Keratinocyte (primary cell): ENCODE data around the gene KDM4B. TPM values are rescaled to one million over a fixed set of nuclear protein-coding genes. Genes with fewer than 3 reads are reported as not detected.

Experiments used
- DNase-seq: peaks from one replicate; pipeline ENCODE4 v3.0.0-alpha.2; 2011; ENCODE audit warnings: low read depth, missing footprints, low spot score
- FAIRE-seq: peaks from 2 replicates; lab custom pipeline; 2011; peaks lifted over from hg19 to GRCh38; lab: Jason Lieb, UNC
- H2AFZ ChIP-seq: 2 replicates; pipeline ENCODE4 v1.6.0; 2012; ENCODE audit warnings: low read length, control low read depth, inconsistent platforms; ENCODE audit not compliant: control insufficient read depth
- H3K27ac ChIP-seq: 2 replicates; pipeline ENCODE4 v1.5.1; 2011; ENCODE audit warnings: low read length; ENCODE audit not compliant: control insufficient read depth, insufficient read depth
- H3K27me3 ChIP-seq: 3 replicates; pipeline ENCODE4 v1.6.0; 2011; ENCODE audit warnings: low read length; ENCODE audit not compliant: control insufficient read depth, insufficient read depth; ENCODE audit errors: extremely low read depth
- H3K36me3 ChIP-seq, 2 experiments: 2 replicates in 1 of 2; 3 replicates in 1 of 2; pipeline ENCODE4 v1.5.1; 2011; ENCODE audit warnings: low read length in 2 of 2, mild to moderate bottlenecking in 1 of 2; ENCODE audit not compliant: control insufficient read depth in 2 of 2, insufficient read depth in 2 of 2; ENCODE audit errors: extremely low read depth in 1 of 2
- H3K4me1 ChIP-seq: 3 replicates; pipeline ENCODE4 v1.5.1; 2011; ENCODE audit warnings: low read length; ENCODE audit not compliant: control insufficient read depth, insufficient read depth; ENCODE audit errors: extremely low read depth
- H3K4me2 ChIP-seq: 3 replicates; pipeline ENCODE4 v1.6.0; 2011; ENCODE audit warnings: low read depth, low read length; ENCODE audit not compliant: control insufficient read depth, insufficient read depth; ENCODE audit errors: extremely low read depth
- H3K4me3 ChIP-seq, 3 experiments: fragments of 200-600 bp in 1 of 3; sonication (generic) in 1 of 3; 2 replicates in 2 of 3; 3 replicates in 1 of 3; pipeline ENCODE4 v1.5.1; 2011 to 2016; ENCODE audit warnings: low read length in 3 of 3, mild to moderate bottlenecking in 3 of 3, control low read depth in 2 of 3, inconsistent platforms in 1 of 3, low read depth in 1 of 3, mixed read lengths in 1 of 3, mixed run types in 1 of 3, moderate library complexity in 1 of 3; ENCODE audit not compliant: control insufficient read depth in 2 of 3, insufficient read depth in 2 of 3; ENCODE audit errors: extremely low read depth in 1 of 3
- H3K79me2 ChIP-seq: 2 replicates; pipeline ENCODE4 v1.6.0; 2012; ENCODE audit warnings: low read length; ENCODE audit not compliant: control insufficient read depth, insufficient read depth
- H3K9ac ChIP-seq: 3 replicates; pipeline ENCODE4 v1.6.0; 2011; ENCODE audit warnings: low read length; ENCODE audit not compliant: control insufficient read depth, insufficient read depth; ENCODE audit errors: extremely low read depth
- H3K9me1 ChIP-seq: 3 replicates; pipeline ENCODE4 v1.6.0; 2011; ENCODE audit warnings: low read length; ENCODE audit not compliant: control insufficient read depth, insufficient read depth; ENCODE audit errors: extremely low read depth
- H3K9me3 ChIP-seq: 2 replicates; pipeline ENCODE4 v1.5.1; 2012; ENCODE audit warnings: low read depth, low read length; ENCODE audit not compliant: control insufficient read depth
- H4K20me1 ChIP-seq: 3 replicates; pipeline ENCODE4 v1.6.0; 2011; ENCODE audit warnings: low read length; ENCODE audit not compliant: control insufficient read depth, insufficient read depth; ENCODE audit errors: extremely low read depth
- EZH2 ChIP-seq: IDR thresholded peaks from one replicate; pipeline ENCODE4 v1.6.1; 2012; ENCODE audit warnings: inconsistent platforms, mild to moderate bottlenecking, low read length, moderate library complexity
- dilution Hi-C: fragments of 300-500 bp; cut with MboI; formaldehyde crosslinking; loops from one replicate; pipeline ENCODE4 v1.7.0; 2020; ENCODE audit warnings: low sequenced_read_pairs; ENCODE audit not compliant: extremely low pct_ligation_motif_present
- polyA plus RNA-seq, 5 experiments: library from polyadenylated mRNA; depleted of rRNA in 3 of 5; stranded (reverse) in 3 of 5; stranded (forward) in 1 of 5; unstranded in 1 of 5; fragments of >200 nt; gene quantifications; 1 replicate in 1 of 5; 2 replicates in 3 of 5; 3 replicates in 1 of 5; pipeline versions ENCODE4 v1.2.1 to v1.2.3, GENCODE V29; 2011 to 2012; ENCODE audit warnings: missing spikeins in 2 of 5, low read depth in 1 of 5, low replicate concordance in 1 of 5
- TF ChIP-seq, protein P1 (sequence below), 3 experiments: IDR thresholded peaks in 1 of 3; conservative IDR thresholded peaks in 1 of 3; optimal IDR thresholded peaks in 1 of 3; 2 replicates in 2 of 3; 3 replicates in 1 of 3; pipeline versions ENCODE3 to v1.5.1; 2011; ENCODE audit warnings: low read length in 3 of 3, mild to moderate bottlenecking in 3 of 3, moderate library complexity in 2 of 3, control low read depth in 1 of 3, inconsistent platforms in 1 of 3; ENCODE audit not compliant: insufficient read depth in 2 of 3; ENCODE audit errors: extremely low read depth in 1 of 3

Gene KDM4B
- polyA plus RNA-seq, 1 donor (not counting 4 experiments of a cell fraction or from before 2014, with no cell fraction given): 6.2 TPM

DNA sequence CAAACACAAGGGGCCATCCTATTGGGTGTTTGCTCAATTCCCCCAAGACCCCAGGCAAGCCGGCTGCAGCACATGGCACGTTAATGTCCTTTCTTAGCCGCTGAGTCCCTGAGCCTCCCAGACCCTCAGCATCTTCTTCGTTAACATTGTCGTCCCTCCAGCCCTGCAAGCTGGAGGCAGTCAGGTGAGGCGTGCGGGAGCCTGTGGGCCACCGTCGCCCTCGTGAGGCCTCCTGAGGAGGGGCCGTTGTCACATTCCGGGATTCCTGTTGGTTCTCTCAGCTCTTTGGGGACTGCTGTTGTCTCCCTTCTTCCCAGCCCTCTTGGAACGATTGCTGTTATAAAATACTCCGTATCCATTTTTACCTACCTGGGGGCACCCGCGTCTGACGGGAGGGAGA is 140.6 kb downstream of the KDM4B start:
- FAIRE-seq: no peak

DNA sequence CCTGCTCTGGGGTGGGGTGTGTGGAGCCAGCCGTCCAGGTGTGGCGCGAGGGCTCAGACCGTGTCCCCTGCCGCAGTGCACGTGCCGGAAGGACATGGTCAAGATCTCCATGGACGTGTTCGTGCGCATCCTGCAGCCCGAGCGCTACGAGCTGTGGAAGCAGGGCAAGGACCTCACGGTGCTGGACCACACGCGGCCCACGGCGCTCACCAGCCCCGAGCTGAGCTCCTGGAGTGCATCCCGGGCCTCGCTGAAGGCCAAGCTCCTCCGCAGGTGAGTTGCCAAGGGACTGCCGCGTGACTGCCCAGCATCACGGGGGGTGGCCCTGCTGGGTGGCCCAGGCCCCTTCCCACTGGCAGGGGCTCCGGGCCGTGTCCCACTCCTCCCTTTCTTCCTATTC is 141.6 kb downstream of the KDM4B start:
- Histone ChIP-seq H3K79me2 (no peaks in the 10 kb centered on the region), H3K27me3 (no peaks in the 10 kb centered on the region), H3K36me3 (peaks cover 12 to 27% of the 10 kb centered on the region in 2 experiments), H3K27ac (no peak overlapping the region), H3K9me3 (no peaks in the 10 kb centered on the region), H3K4me1 (no peaks in the 10 kb centered on the region), H3K9ac (no peak overlapping the region), H2AFZ (no peak overlapping the region), H3K4me3 (no peak overlapping the region), H3K9me1 (no peaks in the 10 kb centered on the region), H4K20me1 (peaks cover 2% of the 10 kb centered on the region), H3K4me2 (no peak overlapping the region)
- TF ChIP-seq EZH2: no peak
- TF ChIP-seq, protein P1, sequence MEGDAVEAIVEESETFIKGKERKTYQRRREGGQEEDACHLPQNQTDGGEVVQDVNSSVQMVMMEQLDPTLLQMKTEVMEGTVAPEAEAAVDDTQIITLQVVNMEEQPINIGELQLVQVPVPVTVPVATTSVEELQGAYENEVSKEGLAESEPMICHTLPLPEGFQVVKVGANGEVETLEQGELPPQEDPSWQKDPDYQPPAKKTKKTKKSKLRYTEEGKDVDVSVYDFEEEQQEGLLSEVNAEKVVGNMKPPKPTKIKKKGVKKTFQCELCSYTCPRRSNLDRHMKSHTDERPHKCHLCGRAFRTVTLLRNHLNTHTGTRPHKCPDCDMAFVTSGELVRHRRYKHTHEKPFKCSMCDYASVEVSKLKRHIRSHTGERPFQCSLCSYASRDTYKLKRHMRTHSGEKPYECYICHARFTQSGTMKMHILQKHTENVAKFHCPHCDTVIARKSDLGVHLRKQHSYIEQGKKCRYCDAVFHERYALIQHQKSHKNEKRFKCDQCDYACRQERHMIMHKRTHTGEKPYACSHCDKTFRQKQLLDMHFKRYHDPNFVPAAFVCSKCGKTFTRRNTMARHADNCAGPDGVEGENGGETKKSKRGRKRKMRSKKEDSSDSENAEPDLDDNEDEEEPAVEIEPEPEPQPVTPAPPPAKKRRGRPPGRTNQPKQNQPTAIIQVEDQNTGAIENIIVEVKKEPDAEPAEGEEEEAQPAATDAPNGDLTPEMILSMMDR (optimal IDR thresholded peaks at IDR 0.05 in 1 of 3, IDR thresholded peaks at IDR 0.05 in 1 of 3, conservative IDR thresholded peaks at IDR 0.05 in 1 of 3; ENCODE audit: extremely low read depth in 1 of 3, insufficient read depth in 2 of 3, low read length in 3 of 3): no peak
- DNase-seq (no peak), FAIRE-seq (no peak)
- dilution Hi-C loops: no loop called here

More for the DNA sequence above, 140.6 kb downstream of the KDM4B start:
- peaks cover 12 to 28% of the 10 kb centered on the region in 2 experiments for H3K36me3 ChIP-seq
- no peak overlapping the region for H2AFZ ChIP-seq
- no peaks in the 10 kb centered on the region for H3K27me3 ChIP-seq
- H3K9me3 ChIP-seq: no peaks in the 10 kb centered on the region
- TF ChIP-seq, protein P1 (optimal IDR thresholded peaks at IDR 0.05 in 1 of 3, IDR thresholded peaks at IDR 0.05 in 1 of 3, conservative IDR thresholded peaks at IDR 0.05 in 1 of 3; ENCODE audit: extremely low read depth in 1 of 3, insufficient read depth in 2 of 3, low read length in 3 of 3): no peak
- no peak for TF ChIP-seq EZH2
- DNase-seq: no peak
- dilution Hi-C loops: no loop called here
- no peaks in the 10 kb centered on the region for H3K4me1 ChIP-seq
- peaks cover 2% of the 10 kb centered on the region for H4K20me1 ChIP-seq
- H3K4me2 ChIP-seq: no peak overlapping the region
- no peak overlapping the region for H3K9ac ChIP-seq
- H3K79me2 ChIP-seq: no peaks in the 10 kb centered on the region
- H3K27ac ChIP-seq: no peak overlapping the region
- H3K4me3 ChIP-seq: no peak overlapping the region
- H3K9me1 ChIP-seq: no peaks in the 10 kb centered on the region
